ENCODE results near the gene SDF2L1.
"Not testable (repeated sequence)": the region's sequence is repeated elsewhere in the genome, so short reads cannot be mapped to it uniquely, and the experiment has no call there.

SDF2L1 gene

DNA sequence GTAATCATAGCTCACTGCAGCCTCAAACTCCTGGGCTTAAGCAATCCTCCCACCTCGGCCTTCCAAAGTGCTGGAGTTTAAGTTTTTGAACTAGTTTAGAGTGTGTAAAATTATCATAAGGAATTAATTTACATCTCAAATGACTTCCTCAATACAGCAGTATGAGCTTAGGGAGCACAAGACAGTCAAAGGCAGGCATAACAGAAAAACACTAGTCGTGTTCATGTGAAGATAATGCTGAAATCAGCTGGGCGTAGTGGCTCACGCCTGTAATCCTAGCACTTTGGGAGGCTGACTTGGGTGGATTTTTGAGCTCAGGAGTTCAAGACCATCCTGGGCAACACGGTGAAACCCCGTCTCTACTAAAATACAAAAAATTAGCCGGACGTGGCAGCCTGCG lies 38.1 kb upstream of the SDF2L1 start:
- Histone ChIP-seq H3K27ac (no peak overlapping the region), H3K9me3 (no peaks in the 10 kb centered on the region), H3K4me2 (no peak overlapping the region), H3K36me3 (peaks cover 87% of the 10 kb centered on the region), H3K9ac (no peak overlapping the region), H3K4me3 (no peak overlapping the region), H4K20me1 (peaks cover 100% of the 10 kb centered on the region), H3K27me3 (no peaks in the 10 kb centered on the region), H3K4me1 (0 out of 2 replicates have a peak, but pooled peaks cover 5% of the 10 kb centered on the region)
- no peak for TF ChIP-seq Cebpa-rat (IDR thresholded peaks at IDR 0.05)

GRCh38 chr22:21605887-21606564 lies 36.1 kb upstream of the SDF2L1 start:
- Histone ChIP-seq H3K27me3 (no peaks in the 10 kb centered on the region), H3K9me3 (no peaks in the 10 kb centered on the region), H3K9ac (no peak overlapping the region), H3K4me3 (no peak overlapping the region), H3K27ac (no peak overlapping the region), H3K4me2 (no peak overlapping the region), H3K36me3 (peaks cover 87% of the 10 kb centered on the region), H4K20me1 (peaks cover 100% of the 10 kb centered on the region), H3K4me1 (0 out of 2 replicates have a peak, but pooled peaks cover 5% of the 10 kb centered on the region)
- no peak for TF ChIP-seq Cebpa-rat (IDR thresholded peaks at IDR 0.05)

DNA sequence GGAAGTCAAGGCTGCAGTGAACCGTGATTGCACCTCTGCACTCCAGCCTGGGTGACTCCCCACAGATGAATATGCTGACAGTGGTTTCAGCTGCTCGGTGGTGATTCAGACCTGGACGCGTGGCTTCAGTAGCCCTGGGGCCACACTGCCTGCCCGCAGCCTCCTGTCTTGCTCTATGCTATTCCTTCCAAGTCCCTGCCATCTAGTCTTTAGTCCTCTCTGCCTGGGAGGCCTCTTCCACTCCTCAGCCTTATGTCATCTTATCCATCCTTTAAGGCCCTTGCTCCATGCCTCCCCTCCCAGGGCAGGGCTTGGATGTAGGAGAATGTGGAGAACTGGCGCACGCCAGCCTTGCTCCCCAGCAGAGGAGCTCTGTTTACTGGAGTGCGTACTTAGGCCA lies 35.3 kb upstream of the SDF2L1 start:
- peaks cover 88% of the 10 kb centered on the region for H3K36me3 ChIP-seq

DNA sequence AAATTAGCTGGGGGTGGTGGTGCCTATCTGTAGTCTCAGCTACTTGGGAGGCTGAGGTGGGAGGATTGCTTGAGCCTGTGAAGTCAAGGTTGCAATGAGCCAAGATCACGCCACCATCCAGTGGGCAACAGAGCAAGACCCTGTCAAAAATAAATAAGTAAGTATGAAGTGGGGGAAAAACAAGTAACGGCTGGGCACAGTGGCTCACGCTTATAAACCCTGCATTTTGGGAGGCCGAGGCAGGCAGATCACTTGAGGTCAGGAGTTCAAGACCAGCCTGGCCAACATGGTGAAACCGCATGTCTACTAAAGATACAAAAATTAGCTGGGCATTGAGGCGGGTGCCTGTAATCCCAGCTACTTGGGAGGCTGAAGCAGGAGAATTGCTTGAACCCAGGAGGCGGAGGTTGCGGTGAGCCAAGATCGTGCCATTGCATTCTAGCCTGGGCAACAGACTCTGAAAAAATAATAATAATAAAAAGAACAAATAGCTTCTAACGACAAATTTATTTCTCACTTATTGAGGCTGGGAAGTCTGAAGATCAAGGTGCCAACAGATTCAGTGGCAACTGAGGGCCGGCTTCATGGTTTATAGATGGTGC lies 32.4 kb upstream of the SDF2L1 start:
- Histone ChIP-seq H4K20me1 (peaks cover 100% of the 10 kb centered on the region), H3K36me3 (peaks cover 97% of the 10 kb centered on the region), H3K4me1 (peaks cover 19% of the 10 kb centered on the region)
- H3K4me3 ChIP-seq, H3K9ac ChIP-seq, H3K27ac ChIP-seq, H3K4me2 ChIP-seq, H3K9me3 ChIP-seq, H3K27me3 ChIP-seq: not testable (repeated sequence)

More for the DNA sequence above, 35.3 kb upstream of the SDF2L1 start:
- Histone ChIP-seq H3K4me1 (0 out of 2 replicates have a peak, but pooled peaks cover 5% of the 10 kb centered on the region), H3K4me3 (no peak overlapping the region), H3K4me2 (no peak overlapping the region), H3K27ac (no peak overlapping the region), H3K9me3 (no peaks in the 10 kb centered on the region), H4K20me1 (peaks cover 100% of the 10 kb centered on the region), H3K9ac (no peak overlapping the region), H3K27me3 (no peaks in the 10 kb centered on the region)
- TF ChIP-seq Cebpa-rat (IDR thresholded peaks at IDR 0.05), result no peak

- Histone ChIP-seq H3K36me3 (peaks cover 91% of the 10 kb centered on the region), H3K4me2 (no peak overlapping the region), H3K4me3 (no peak overlapping the region), H3K9ac (no peak overlapping the region), H3K27ac (no peak overlapping the region), H3K9me3 (no peaks in the 10 kb centered on the region), H3K27me3 (no peaks in the 10 kb centered on the region), H4K20me1 (peaks cover 100% of the 10 kb centered on the region), H3K4me1 (peaks cover 32% of the 10 kb centered on the region)
- no peak for TF ChIP-seq Cebpa-rat (IDR thresholded peaks at IDR 0.05)
These were observed 30.7 kb upstream of the SDF2L1 start for GRCh38 chr22:21611210-21611977.

DNA sequence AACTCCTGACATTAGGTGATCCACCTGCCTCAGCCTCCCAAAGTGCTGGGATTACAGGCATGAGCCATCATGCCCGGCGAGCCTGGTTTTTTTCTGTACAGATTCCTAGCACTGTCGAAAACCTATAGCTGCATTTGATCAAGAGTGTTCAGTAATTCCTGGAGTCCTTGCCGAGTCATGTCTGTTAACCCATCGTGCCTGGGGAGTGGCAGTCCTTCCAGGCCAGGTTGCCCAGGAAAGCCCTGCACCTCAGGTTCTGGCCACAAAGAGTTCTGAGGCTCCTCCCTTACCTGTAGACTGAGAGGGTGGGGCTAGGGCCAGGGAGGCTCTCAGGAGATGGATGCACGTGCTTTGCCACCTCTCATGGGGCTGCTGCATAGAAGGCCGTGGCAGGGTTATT lies 29.2 kb upstream of the SDF2L1 start:
- Histone ChIP-seq H3K4me1 (peaks cover 46% of the 10 kb centered on the region), H4K20me1 (peaks cover 100% of the 10 kb centered on the region), H3K4me2 (no peak overlapping the region), H3K27ac (no peak overlapping the region), H3K4me3 (no peak overlapping the region), H3K9me3 (no peaks in the 10 kb centered on the region), H3K27me3 (no peaks in the 10 kb centered on the region), H3K36me3 (peaks cover 79% of the 10 kb centered on the region), H3K9ac (no peak overlapping the region)
- TF ChIP-seq Cebpa-rat (IDR thresholded peaks at IDR 0.05), result no peak

GRCh38 chr22:21613553-21614233 lies 28.4 kb upstream of the SDF2L1 start:
- Histone ChIP-seq H3K27ac (no peak overlapping the region), H3K9ac (no peak overlapping the region), H3K4me2 (peak overlapping the region; percentile 18; the same call in 1 of the 2 replicates), H3K9me3 (no peaks in the 10 kb centered on the region), H3K36me3 (peaks cover 79% of the 10 kb centered on the region), H3K4me1 (peaks cover 51% of the 10 kb centered on the region), H3K27me3 (no peaks in the 10 kb centered on the region), H3K4me3 (no peak overlapping the region), H4K20me1 (peaks cover 100% of the 10 kb centered on the region)
- TF ChIP-seq Cebpa-rat (IDR thresholded peaks at IDR 0.05), result no peak

- H3K27ac ChIP-seq, result no peak overlapping the region
- peak overlapping the region; percentile 73 for H3K4me2 ChIP-seq
- H3K4me1 ChIP-seq, result peaks cover 61% of the 10 kb centered on the region
- H3K36me3 ChIP-seq, result peaks cover 80% of the 10 kb centered on the region
- no peaks in the 10 kb centered on the region for H3K9me3 ChIP-seq
- no peaks in the 10 kb centered on the region for H3K27me3 ChIP-seq
- H4K20me1 ChIP-seq, result peaks cover 100% of the 10 kb centered on the region
- no peak for TF ChIP-seq Cebpa-rat (IDR thresholded peaks at IDR 0.05)
- no peak overlapping the region for H3K4me3 ChIP-seq
- no peak overlapping the region for H3K9ac ChIP-seq
These were observed 26.4 kb upstream of the SDF2L1 start for GRCh38 chr22:21615731-21616130.

- peaks cover 76% of the 10 kb centered on the region for H3K36me3 ChIP-seq
- H3K9ac ChIP-seq, H3K27me3 ChIP-seq, H3K9me3 ChIP-seq, H3K4me3 ChIP-seq: not testable (repeated sequence)
- H3K4me2 ChIP-seq, result peak overlapping the region; percentile 73
- H3K4me1 ChIP-seq, result peaks cover 72% of the 10 kb centered on the region
- peaks cover 100% of the 10 kb centered on the region for H4K20me1 ChIP-seq
- peak overlapping the region; percentile 37; the same call in 1 of the 2 replicates for H3K27ac ChIP-seq
These were observed 24.8 kb upstream of the SDF2L1 start for GRCh38 chr22:21617337-21617736.

Data from BLaER1 (cell line).